ENCODE results near the gene INMT.

INMT gene

GRCh38 chr7:30765408-30765807 is 13.5 kb downstream of the INMT start:
- H3K4me3 ChIP-seq (ENCODE audit: low read depth, low read length), result no peak overlapping the region
- no peak for DNase-seq (ENCODE audit: low read depth)
- TF ChIP-seq CTCF (IDR thresholded peaks at IDR 0.05; ENCODE audit: insufficient read depth, low read depth, low read length, missing control alignments), result no peak

DNA sequence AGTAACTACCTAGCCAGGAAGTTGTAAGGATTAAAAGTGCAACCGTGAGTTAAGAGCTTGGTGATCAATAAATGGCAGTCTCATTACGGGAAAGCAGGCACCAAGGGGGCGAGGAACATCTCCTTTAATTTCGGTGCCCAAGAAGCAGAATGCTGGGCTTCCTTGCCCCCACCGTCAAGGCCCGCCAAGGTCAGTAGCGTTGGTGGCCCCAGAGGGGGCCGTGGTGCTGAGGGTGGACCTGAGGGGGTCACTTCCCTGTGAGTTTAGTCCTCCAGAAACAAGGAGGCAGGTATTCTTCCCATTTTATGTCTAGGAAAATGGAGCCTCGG is 18.9 kb downstream of the INMT start:
- no peak for TF ChIP-seq CTCF (IDR thresholded peaks at IDR 0.05; ENCODE audit: insufficient read depth, low read depth, low read length, missing control alignments)
- peak overlapping the region; percentile 94 for H3K4me3 ChIP-seq (ENCODE audit: low read depth, low read length)
- no peak for DNase-seq (ENCODE audit: low read depth)

DNA sequence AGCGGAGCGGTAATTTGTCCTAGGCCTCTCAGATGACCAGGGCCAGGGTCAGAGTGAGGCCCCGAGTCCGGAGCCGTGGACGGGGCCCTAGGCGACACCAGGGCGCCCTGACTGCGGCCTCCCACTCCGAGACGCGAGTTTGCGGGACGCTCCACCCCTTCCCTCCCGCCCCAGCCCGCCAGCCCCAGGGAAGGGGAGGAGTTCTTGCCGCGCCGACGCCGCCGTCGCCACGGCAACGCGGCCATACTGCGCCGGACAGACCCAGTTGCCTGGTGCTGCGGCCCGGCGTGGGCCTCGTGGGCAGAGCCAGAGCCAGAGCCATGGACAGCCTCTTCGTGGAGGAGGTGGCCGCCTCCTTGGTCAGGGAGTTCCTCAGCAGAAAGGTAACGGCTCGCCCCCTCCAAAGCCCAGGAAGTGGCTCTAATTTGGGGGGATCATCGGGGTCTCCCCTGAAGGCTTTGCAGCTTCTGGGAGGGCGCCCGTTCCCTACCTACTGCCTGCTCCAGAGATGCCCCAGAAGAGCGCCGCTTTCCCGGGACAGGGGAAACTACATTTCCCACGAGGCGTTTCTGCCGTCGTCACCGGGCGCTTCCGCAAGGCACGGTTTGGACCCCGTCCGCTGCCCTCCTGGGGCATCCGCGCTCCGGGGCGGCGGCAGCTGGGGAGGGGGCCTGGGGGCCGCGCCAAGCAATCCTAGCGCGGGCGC is 19.4 kb downstream of the INMT start, which contains the start of gene MINDY4:
Gene MINDY4 (plus strand): TSS at position 244 of the 706 bp plus-strand sequence. CDS start 77 bp downstream, at position 321.
- DNase-seq (ENCODE audit: low read depth), result peak; percentile 85
- peak within 1 kb of the TSS; percentile 94 for H3K4me3 ChIP-seq (ENCODE audit: low read depth, low read length)
- no peak for TF ChIP-seq CTCF (IDR thresholded peaks at IDR 0.05; ENCODE audit: insufficient read depth, low read depth, low read length, missing control alignments)

DNA sequence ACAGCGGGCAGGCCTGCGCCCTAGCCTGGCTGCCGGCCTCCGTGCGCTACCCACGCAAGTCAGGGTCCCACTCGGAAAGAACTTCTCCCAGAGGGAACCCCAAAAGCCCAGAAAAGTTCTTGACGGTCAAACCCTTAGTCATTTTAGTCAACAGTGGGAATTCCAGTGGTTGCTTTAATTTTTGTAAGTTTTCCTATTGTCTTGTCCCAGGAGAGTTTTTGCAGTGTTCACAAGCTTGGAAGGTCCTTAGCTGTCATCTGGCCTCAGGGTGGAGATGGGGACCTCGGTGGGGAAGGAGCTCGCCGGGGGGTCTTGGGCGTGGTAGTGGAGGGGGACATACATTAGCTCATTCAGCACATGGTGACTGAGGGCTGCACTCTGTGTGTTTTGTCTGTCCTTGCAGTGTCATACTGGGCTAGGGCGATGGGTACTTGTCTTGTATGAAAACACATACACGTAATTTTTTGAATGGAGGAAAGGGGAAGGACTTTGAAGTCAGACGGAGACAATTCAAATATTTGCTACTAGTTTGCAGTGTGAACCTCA is 20.0 kb downstream of the INMT start:
- H3K4me3 ChIP-seq (ENCODE audit: low read depth, low read length), result peak overlapping the region; percentile 94
- no peak for TF ChIP-seq CTCF (IDR thresholded peaks at IDR 0.05; ENCODE audit: insufficient read depth, low read depth, low read length, missing control alignments)
- peak; percentile 33 for DNase-seq (ENCODE audit: low read depth)

DNA sequence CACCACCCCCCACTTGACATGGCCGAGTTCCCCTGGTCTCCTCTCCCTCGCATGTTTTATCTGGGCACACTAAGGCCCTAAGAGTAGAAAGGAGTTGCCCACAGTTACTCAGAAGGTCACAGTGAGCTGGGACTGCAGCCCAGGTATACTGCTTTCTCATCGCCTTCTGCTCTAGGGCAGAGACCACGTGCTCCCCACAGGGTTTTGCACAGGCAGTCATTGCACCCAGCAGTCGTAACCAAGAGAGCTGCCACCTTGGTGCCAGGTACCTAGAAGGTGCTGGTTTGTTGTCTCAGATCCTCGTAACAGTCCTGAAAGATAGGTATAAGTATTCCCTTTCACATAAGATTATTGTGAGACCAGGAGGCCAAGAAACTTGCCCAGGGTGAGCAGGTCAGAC is 21.0 kb downstream of the INMT start:
- DNase-seq (ENCODE audit: low read depth), result no peak
- no peak for TF ChIP-seq CTCF (IDR thresholded peaks at IDR 0.05; ENCODE audit: insufficient read depth, low read depth, low read length, missing control alignments)
- H3K4me3 ChIP-seq (ENCODE audit: low read depth, low read length), result no peak overlapping the region

- TF ChIP-seq CTCF (IDR thresholded peaks at IDR 0.05; ENCODE audit: insufficient read depth, low read depth, low read length, missing control alignments), result no peak
- DNase-seq (ENCODE audit: low read depth), result no peak
- no peak overlapping the region for H3K4me3 ChIP-seq (ENCODE audit: low read depth, low read length)
Observed at GRCh38 chr7:30775992-30776391, 24.1 kb downstream of the INMT start.

- DNase-seq (ENCODE audit: low read depth), result no peak
- no peak overlapping the region for H3K4me3 ChIP-seq (ENCODE audit: low read depth, low read length)
- no peak for TF ChIP-seq CTCF (IDR thresholded peaks at IDR 0.05; ENCODE audit: insufficient read depth, low read depth, low read length, missing control alignments)
Observed at GRCh38 chr7:30776971-30777370, 25.0 kb downstream of the INMT start.

Measured in GM12865 (cell line).